22Rv1 (cell line): Measurements from ENCODE around the gene STOML3.

Experiments
- H3K27ac ChIP-seq: fragments of 450-650 bp; 2 replicates; pipeline ENCODE4 v1.5.1; 2017
- CTCF ChIP-seq: fragments of 450-650 bp; IDR thresholded peaks from 2 replicates; pipeline ENCODE4 v1.5.1; 2017; ENCODE audit warnings: mild to moderate bottlenecking
- ZFX ChIP-seq: fragments of 450-650 bp; IDR thresholded peaks from 2 replicates; pipeline ENCODE4 v1.6.1; 2017; ENCODE audit warnings: antibody characterized with exemption, borderline replicate concordance

Gene STOML3

GRCh38 chr13:38950987-38951386 lies 39.6 kb downstream of the STOML3 start:
- no peak overlapping the region for H3K27ac ChIP-seq
- TF ChIP-seq ZFX (no peak), CTCF (no peak)

GRCh38 chr13:38947054-38947453 lies 43.6 kb downstream of the STOML3 start:
- TF ChIP-seq ZFX (no peak), CTCF (no peak)
- no peak overlapping the region for H3K27ac ChIP-seq

- TF ChIP-seq CTCF (no peak), ZFX (no peak)
- no peak overlapping the region for H3K27ac ChIP-seq
Observed at GRCh38 chr13:38944219-38944618, 46.4 kb downstream of the STOML3 start.

GRCh38 chr13:38943231-38943630 lies 47.4 kb downstream of the STOML3 start:
- TF ChIP-seq CTCF: no peak
- no peak overlapping the region for H3K27ac ChIP-seq

- TF ChIP-seq CTCF (no peak), ZFX (no peak)
- H3K27ac ChIP-seq: no peak overlapping the region
Observed at GRCh38 chr13:38941353-38941945, 49.2 kb downstream of the STOML3 start.

GRCh38 chr13:38933786-38934185 lies 56.8 kb downstream of the STOML3 start:
- no peak overlapping the region for H3K27ac ChIP-seq
- TF ChIP-seq ZFX (no peak), CTCF (no peak)

GRCh38 chr13:38922170-38922569 lies 68.5 kb downstream of the STOML3 start:
- TF ChIP-seq ZFX: no peak
- TF ChIP-seq CTCF: no peak
- H3K27ac ChIP-seq: no peak overlapping the region
